Liver (tissue), 9 donors: Measurements from ENCODE around the gene MED12L. TPM values are rescaled to one million over a fixed set of nuclear protein-coding genes. Genes with fewer than 3 reads are reported as not detected.
"Not testable (repeated sequence)": the region's sequence is repeated elsewhere in the genome, so short reads cannot be mapped to it uniquely, and the experiment has no call there.

Experiments
- DNase-seq: peaks from one replicate; pipeline ENCODE4 v3.0.0-alpha.2; 2017; ENCODE audit warnings: low spot score
- H3K27ac ChIP-seq, 2 donors: one replicate each; pipeline ENCODE4 v1.7.0; 2013; ENCODE audit warnings: inconsistent platforms in 2 of 2, low read length in 2 of 2, control low read depth in 1 of 2, low read depth in 1 of 2, mild to moderate bottlenecking in 1 of 2
- H3K27me3 ChIP-seq, 4 donors: one replicate each; pipeline versions ENCODE4 v1.6.1 to v1.7.0; 2013; ENCODE audit warnings: low read length in 3 of 4, inconsistent platforms in 1 of 4, mild to moderate bottlenecking in 1 of 4, moderate library complexity in 1 of 4; ENCODE audit not compliant: control insufficient read depth in 4 of 4, insufficient read depth in 4 of 4
- H3K36me3 ChIP-seq, 4 donors: one replicate each; pipeline versions ENCODE4 v1.6.1 to v1.7.0; 2013; ENCODE audit warnings: low read length in 3 of 4, mild to moderate bottlenecking in 3 of 4, low read depth in 1 of 4, moderate library complexity in 1 of 4; ENCODE audit not compliant: control insufficient read depth in 4 of 4, insufficient read depth in 3 of 4
- H3K4me1 ChIP-seq, 4 donors: one replicate each; pipeline versions ENCODE4 v1.6.1 to v1.7.0; 2013; ENCODE audit warnings: low read length in 3 of 4, mild to moderate bottlenecking in 3 of 4, moderate library complexity in 1 of 4; ENCODE audit not compliant: control insufficient read depth in 4 of 4, insufficient read depth in 4 of 4
- H3K4me3 ChIP-seq, 3 donors: one replicate each; pipeline versions ENCODE4 v1.6.1 to v1.7.0; 2013; ENCODE audit warnings: low read length in 3 of 3, control low read depth in 1 of 3, low read depth in 1 of 3, mild to moderate bottlenecking in 1 of 3
- H3K9ac ChIP-seq, 2 donors: one replicate each; pipeline ENCODE4 v1.7.0; 2013; ENCODE audit warnings: low read length in 2 of 2, mild to moderate bottlenecking in 2 of 2, moderate library complexity in 2 of 2, control low read depth in 1 of 2, low read depth in 1 of 2
- H3K9me3 ChIP-seq, 4 donors: one replicate each; pipeline versions ENCODE4 v1.6.1 to v1.7.0; 2013; ENCODE audit warnings: low read length in 3 of 4; ENCODE audit not compliant: control insufficient read depth in 4 of 4
- FOXA1 ChIP-seq: IDR thresholded peaks from 2 replicates; pipeline ENCODE4 v1.6.1; 2016; ENCODE audit warnings: antibody characterized with exemption
- FOXA2 ChIP-seq: IDR thresholded peaks from 2 replicates; pipeline ENCODE4 v1.6.1; 2016; ENCODE audit warnings: antibody characterized with exemption
- GABPA ChIP-seq, 2 donors: IDR thresholded peaks in 1 of 2; conservative IDR thresholded peaks in 1 of 2; 2 replicates each; pipeline ENCODE4 v1.6.1; 2016; ENCODE audit warnings: antibody characterized with exemption in 2 of 2, mild to moderate bottlenecking in 1 of 2, moderate library complexity in 1 of 2
- JUND ChIP-seq, 2 donors: IDR thresholded peaks; 2 replicates each; pipeline ENCODE4 v1.6.1; 2016; ENCODE audit warnings: antibody characterized with exemption in 2 of 2
- MAX ChIP-seq: IDR thresholded peaks from 2 replicates; pipeline ENCODE4 v1.6.1; 2016; ENCODE audit warnings: antibody characterized with exemption
- NR2F2 ChIP-seq: IDR thresholded peaks from 2 replicates; pipeline ENCODE4 v1.6.1; 2016; ENCODE audit warnings: antibody characterized with exemption
- RAD21 ChIP-seq, 2 donors: IDR thresholded peaks; 2 replicates each; pipeline ENCODE4 v1.6.1; 2016; ENCODE audit warnings: antibody characterized with exemption in 2 of 2, mild to moderate bottlenecking in 2 of 2
- RXRA ChIP-seq, 2 donors: IDR thresholded peaks; 2 replicates each; pipeline ENCODE4 v1.6.1; 2017 to 2018; ENCODE audit warnings: antibody characterized with exemption in 2 of 2, mild to moderate bottlenecking in 1 of 2
- SP1 ChIP-seq: IDR thresholded peaks from 2 replicates; pipeline ENCODE4 v1.6.1; 2018; ENCODE audit warnings: antibody characterized with exemption, mild to moderate bottlenecking
- TAF1 ChIP-seq: conservative IDR thresholded peaks from 2 replicates; pipeline ENCODE4 v1.6.1; 2016; ENCODE audit warnings: antibody characterized with exemption, mild to moderate bottlenecking
- YY1 ChIP-seq: IDR thresholded peaks from 2 replicates; pipeline ENCODE4 v1.6.1; 2016; ENCODE audit warnings: antibody characterized with exemption, mild to moderate bottlenecking
- WGBS: extraction: QIAGEN DNeasy Blood & Tissue Kit; methylation state at CpG from one replicate; pipeline ENCODE4 v1.1.7; 2013; 5-methylcytosine and 5-hydroxymethylcytosine counted together
- polyA plus RNA-seq, 2 donors: library from polyadenylated mRNA; stranded (reverse) in 1 of 2; unstranded in 1 of 2; fragments of 200-250 nt in 1 of 2; fragments of >200 nt in 1 of 2; fragmentation: Nextera tagmentation in 1 of 2; extraction: Ambion mirVana in 1 of 2; gene quantifications; one replicate each; pipeline versions ENCODE4 v1.2.1 to v1.2.3, GENCODE V29; 2013 to 2015
- total RNA-seq, 2 donors: library from RNA; depleted of rRNA; stranded (reverse); fragments of >200 nt; gene quantifications; one replicate each; pipeline ENCODE4 v1.2.3, GENCODE V29; 2014
- TF ChIP-seq, protein P1 (sequence below): IDR thresholded peaks from 2 replicates; pipeline ENCODE4 v1.6.1; 2016; ENCODE audit warnings: antibody characterized with exemption
- TF ChIP-seq, protein P2 (sequence below): IDR thresholded peaks from 2 replicates; pipeline ENCODE4 v1.6.1; 2016; ENCODE audit warnings: antibody characterized with exemption, mild to moderate bottlenecking
- TF ChIP-seq, protein P3 (sequence below): fragments of 150-350 bp; IDR thresholded peaks from 2 replicates; pipeline ENCODE4 v1.5.1; 2017; ENCODE audit warnings: improper control_type of control experiment, low read depth, low read length; ENCODE audit not compliant: missing input control
- donor health status: healthy.
- donor health status: healthy.
- donor health status: healthy.
- donor health status: healthy.
- donor health status: healthy.

The MED12L gene
- total and polyA plus RNA-seq, 4 donors: 0.02 to 2.1 (median 0.49) TPM

- Histone ChIP-seq H3K27ac (no peak overlapping the region), H3K9ac (no peak overlapping the region)
These were observed 145.2 kb downstream of the MED12L start for GRCh38 chr3:151230646-151231045.

GRCh38 chr3:151232403-151232802 is 146.9 kb downstream of the MED12L start:
- not testable (repeated sequence) for H3K9ac ChIP-seq, H3K4me1 ChIP-seq, H3K9me3 ChIP-seq, H3K4me3 ChIP-seq, H3K27me3 ChIP-seq, H3K27ac ChIP-seq, DNase-seq, H3K36me3 ChIP-seq

More at GRCh38 chr3:151230646-151231045, 145.2 kb downstream of the MED12L start:
- no peaks in the 10 kb centered on the region for H3K27me3 ChIP-seq
- no peaks in the 10 kb centered on the region for H3K9me3 ChIP-seq
- no peak overlapping the region for H3K4me3 ChIP-seq
- 56% methylated on average over 4 of the region's 4 CpGs for WGBS
- H3K36me3 ChIP-seq: no peaks in the 10 kb centered on the region
- peaks cover 4 to 18% (median 12%) of the 10 kb centered on the region in 4 donors for H3K4me1 ChIP-seq
- no peak for DNase-seq
- TF ChIP-seq, protein P1, sequence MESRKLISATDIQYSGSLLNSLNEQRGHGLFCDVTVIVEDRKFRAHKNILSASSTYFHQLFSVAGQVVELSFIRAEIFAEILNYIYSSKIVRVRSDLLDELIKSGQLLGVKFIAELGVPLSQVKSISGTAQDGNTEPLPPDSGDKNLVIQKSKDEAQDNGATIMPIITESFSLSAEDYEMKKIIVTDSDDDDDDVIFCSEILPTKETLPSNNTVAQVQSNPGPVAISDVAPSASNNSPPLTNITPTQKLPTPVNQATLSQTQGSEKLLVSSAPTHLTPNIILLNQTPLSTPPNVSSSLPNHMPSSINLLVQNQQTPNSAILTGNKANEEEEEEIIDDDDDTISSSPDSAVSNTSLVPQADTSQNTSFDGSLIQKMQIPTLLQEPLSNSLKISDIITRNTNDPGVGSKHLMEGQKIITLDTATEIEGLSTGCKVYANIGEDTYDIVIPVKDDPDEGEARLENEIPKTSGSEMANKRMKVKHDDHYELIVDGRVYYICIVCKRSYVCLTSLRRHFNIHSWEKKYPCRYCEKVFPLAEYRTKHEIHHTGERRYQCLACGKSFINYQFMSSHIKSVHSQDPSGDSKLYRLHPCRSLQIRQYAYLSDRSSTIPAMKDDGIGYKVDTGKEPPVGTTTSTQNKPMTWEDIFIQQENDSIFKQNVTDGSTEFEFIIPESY: no peak

GRCh38 chr3:151232991-151233390 is 147.5 kb downstream of the MED12L start:
- Histone ChIP-seq H3K36me3 (no peaks in the 10 kb centered on the region), H3K4me1 (no peaks in the 10 kb centered on the region), H3K27me3 (no peaks in the 10 kb centered on the region), H3K27ac (no peak overlapping the region), H3K9me3 (no peaks in the 10 kb centered on the region), H3K9ac (no peak overlapping the region), H3K4me3 (no peak overlapping the region)
- 88% methylated on average over 4 of the region's 4 CpGs for WGBS
- TF ChIP-seq FOXA1 (no peak), RAD21 (IDR thresholded peaks at IDR 0.05) (no peak), TAF1 (no peak), GABPA (IDR thresholded peaks at IDR 0.05 in 1 of 2, conservative IDR thresholded peaks at IDR 0.05 in 1 of 2) (no peak), FOXA2 (no peak), NR2F2 (no peak), RXRA (IDR thresholded peaks at IDR 0.05) (no peak), JUND (IDR thresholded peaks at IDR 0.05) (no peak), YY1 (no peak), SP1 (no peak), MAX (no peak)
- TF ChIP-seq, protein P1: no peak
- TF ChIP-seq, protein P2, sequence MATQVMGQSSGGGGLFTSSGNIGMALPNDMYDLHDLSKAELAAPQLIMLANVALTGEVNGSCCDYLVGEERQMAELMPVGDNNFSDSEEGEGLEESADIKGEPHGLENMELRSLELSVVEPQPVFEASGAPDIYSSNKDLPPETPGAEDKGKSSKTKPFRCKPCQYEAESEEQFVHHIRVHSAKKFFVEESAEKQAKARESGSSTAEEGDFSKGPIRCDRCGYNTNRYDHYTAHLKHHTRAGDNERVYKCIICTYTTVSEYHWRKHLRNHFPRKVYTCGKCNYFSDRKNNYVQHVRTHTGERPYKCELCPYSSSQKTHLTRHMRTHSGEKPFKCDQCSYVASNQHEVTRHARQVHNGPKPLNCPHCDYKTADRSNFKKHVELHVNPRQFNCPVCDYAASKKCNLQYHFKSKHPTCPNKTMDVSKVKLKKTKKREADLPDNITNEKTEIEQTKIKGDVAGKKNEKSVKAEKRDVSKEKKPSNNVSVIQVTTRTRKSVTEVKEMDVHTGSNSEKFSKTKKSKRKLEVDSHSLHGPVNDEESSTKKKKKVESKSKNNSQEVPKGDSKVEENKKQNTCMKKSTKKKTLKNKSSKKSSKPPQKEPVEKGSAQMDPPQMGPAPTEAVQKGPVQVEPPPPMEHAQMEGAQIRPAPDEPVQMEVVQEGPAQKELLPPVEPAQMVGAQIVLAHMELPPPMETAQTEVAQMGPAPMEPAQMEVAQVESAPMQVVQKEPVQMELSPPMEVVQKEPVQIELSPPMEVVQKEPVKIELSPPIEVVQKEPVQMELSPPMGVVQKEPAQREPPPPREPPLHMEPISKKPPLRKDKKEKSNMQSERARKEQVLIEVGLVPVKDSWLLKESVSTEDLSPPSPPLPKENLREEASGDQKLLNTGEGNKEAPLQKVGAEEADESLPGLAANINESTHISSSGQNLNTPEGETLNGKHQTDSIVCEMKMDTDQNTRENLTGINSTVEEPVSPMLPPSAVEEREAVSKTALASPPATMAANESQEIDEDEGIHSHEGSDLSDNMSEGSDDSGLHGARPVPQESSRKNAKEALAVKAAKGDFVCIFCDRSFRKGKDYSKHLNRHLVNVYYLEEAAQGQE: no peak
- TF ChIP-seq, protein P3, sequence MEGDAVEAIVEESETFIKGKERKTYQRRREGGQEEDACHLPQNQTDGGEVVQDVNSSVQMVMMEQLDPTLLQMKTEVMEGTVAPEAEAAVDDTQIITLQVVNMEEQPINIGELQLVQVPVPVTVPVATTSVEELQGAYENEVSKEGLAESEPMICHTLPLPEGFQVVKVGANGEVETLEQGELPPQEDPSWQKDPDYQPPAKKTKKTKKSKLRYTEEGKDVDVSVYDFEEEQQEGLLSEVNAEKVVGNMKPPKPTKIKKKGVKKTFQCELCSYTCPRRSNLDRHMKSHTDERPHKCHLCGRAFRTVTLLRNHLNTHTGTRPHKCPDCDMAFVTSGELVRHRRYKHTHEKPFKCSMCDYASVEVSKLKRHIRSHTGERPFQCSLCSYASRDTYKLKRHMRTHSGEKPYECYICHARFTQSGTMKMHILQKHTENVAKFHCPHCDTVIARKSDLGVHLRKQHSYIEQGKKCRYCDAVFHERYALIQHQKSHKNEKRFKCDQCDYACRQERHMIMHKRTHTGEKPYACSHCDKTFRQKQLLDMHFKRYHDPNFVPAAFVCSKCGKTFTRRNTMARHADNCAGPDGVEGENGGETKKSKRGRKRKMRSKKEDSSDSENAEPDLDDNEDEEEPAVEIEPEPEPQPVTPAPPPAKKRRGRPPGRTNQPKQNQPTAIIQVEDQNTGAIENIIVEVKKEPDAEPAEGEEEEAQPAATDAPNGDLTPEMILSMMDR: no peak
- no peak for DNase-seq
